H1 (cell line): ENCODE results near the gene MEN1. TPM values are rescaled to one million over a fixed set of nuclear protein-coding genes. Genes with fewer than 3 reads are reported as not detected.

ENCODE experiments used
- CTCF ChIA-PET: fragments of 300-600 bp; sonication (Branson Sonifier 250); formaldehyde crosslinking; loops from one replicate; lab custom pipeline; 2021; ENCODE audit not compliant: partially characterized antibody; lab: Charles Lee
- POLR2A ChIA-PET: fragments of 300-600 bp; sonication (Branson Sonifier 250); formaldehyde crosslinking; loops from one replicate; lab custom pipeline; 2021; ENCODE audit warnings: inconsistent platforms; ENCODE audit not compliant: partially characterized antibody; lab: Charles Lee
- DNase-seq, 2 experiments: peaks; one replicate each; pipeline versions ENCODE4 v3.0.0 to v3.0.0-alpha.2; 2010 to 2022; ENCODE audit warnings: low spot score in 2 of 2, low read depth in 1 of 2, mixed read lengths in 1 of 2
- FAIRE-seq: peaks from 2 replicates; lab custom pipeline; 2011; peaks lifted over from hg19 to GRCh38; lab: Jason Lieb, UNC
- H2AFZ ChIP-seq: 2 replicates; pipeline ENCODE4 v1.8.1; 2012; ENCODE audit warnings: low read length, inconsistent platforms
- H2AK5ac ChIP-seq: 2 replicates; pipeline ENCODE4 v1.6.1; 2013; ENCODE audit warnings: low read depth, low read length
- H2BK120ac ChIP-seq: replicated peaks from 2 replicates; pipeline ENCODE3; 2013; ENCODE audit warnings: low read depth, low read length, inconsistent platforms
- H2BK12ac ChIP-seq: 2 replicates; pipeline ENCODE4 v1.6.1; 2013; ENCODE audit warnings: low read depth, low read length
- H2BK15ac ChIP-seq: 2 replicates; pipeline ENCODE4 v1.6.1; 2013; ENCODE audit warnings: low read length
- H2BK20ac ChIP-seq: 2 replicates; pipeline ENCODE4 v1.6.1; 2013; ENCODE audit warnings: low read length
- H2BK5ac ChIP-seq: 2 replicates; pipeline ENCODE4 v1.6.1; 2013; ENCODE audit warnings: low read depth, low read length
- H3K14ac ChIP-seq: 2 replicates; pipeline ENCODE4 v1.6.1; 2013; ENCODE audit warnings: inconsistent platforms; ENCODE audit not compliant: insufficient read length
- H3K18ac ChIP-seq: 2 replicates; pipeline ENCODE4 v1.6.1; 2013; ENCODE audit warnings: low read length; ENCODE audit errors: extremely low read depth
- H3K23ac ChIP-seq: 2 replicates; pipeline ENCODE4 v1.6.1; 2013; ENCODE audit warnings: inconsistent platforms; ENCODE audit not compliant: insufficient read length
- H3K23me2 ChIP-seq: 2 replicates; pipeline ENCODE4 v1.6.1; 2013; ENCODE audit warnings: low read depth, low read length
- H3K27ac ChIP-seq: 2 replicates; pipeline ENCODE4 v1.6.1; 2011; ENCODE audit warnings: low read depth, low read length, inconsistent platforms
- H3K27me3 ChIP-seq, 4 experiments: replicated peaks in 1 of 4; 1 replicate in 1 of 4; 2 replicates in 3 of 4; pipeline versions ENCODE4 v1.6.1 to v1.8.1; 2011 to 2013; ENCODE audit warnings: low read length in 3 of 4, mild to moderate bottlenecking in 3 of 4, inconsistent platforms in 2 of 4, mixed read lengths in 2 of 4, moderate library complexity in 1 of 4; ENCODE audit not compliant: control insufficient read depth in 3 of 4, insufficient read depth in 3 of 4; ENCODE audit errors: extremely low read depth in 1 of 4
- H3K36me3 ChIP-seq, 4 experiments: 2 replicates each; pipeline versions ENCODE4 v1.6.1 to v1.8.1; 2011 to 2013; ENCODE audit warnings: mild to moderate bottlenecking in 4 of 4, low read length in 3 of 4, moderate library complexity in 2 of 4, control low read depth in 1 of 4, inconsistent platforms in 1 of 4; ENCODE audit not compliant: insufficient read depth in 4 of 4, control insufficient read depth in 2 of 4
- H3K4ac ChIP-seq: replicated peaks from 2 replicates; pipeline ENCODE3; 2013; ENCODE audit warnings: low read length, low read depth, mixed read lengths, inconsistent platforms; ENCODE audit not compliant: insufficient read length
- H3K4me1 ChIP-seq, 4 experiments: replicated peaks in 1 of 4; 1 replicate in 1 of 4; 2 replicates in 3 of 4; pipeline versions ENCODE4 v1.6.1 to v1.8.1; 2011 to 2013; ENCODE audit warnings: low read length in 3 of 4, inconsistent platforms in 2 of 4, mixed read lengths in 1 of 4; ENCODE audit not compliant: insufficient read depth in 4 of 4, control insufficient read depth in 3 of 4
- H3K4me2 ChIP-seq, 2 experiments: 2 replicates each; pipeline versions ENCODE4 v1.6.1 to v1.8.1; 2011 to 2013; ENCODE audit warnings: low read depth in 2 of 2, low read length in 2 of 2, control low read depth in 1 of 2, inconsistent platforms in 1 of 2, mild to moderate bottlenecking in 1 of 2; ENCODE audit not compliant: insufficient read depth in 1 of 2
- H3K4me3 ChIP-seq, 4 experiments: fragments of 200-600, 300-600 bp in 1 of 4; sonication (generic), shearing (Covaris generic), sonication (Bioruptor Twin) in 1 of 4; 2 replicates each; pipeline versions ENCODE4 v1.5.1 to v1.8.1; 2011 to 2016; ENCODE audit warnings: low read length in 4 of 4, low read depth in 3 of 4, control low read depth in 2 of 4, inconsistent platforms in 2 of 4, mild to moderate bottlenecking in 2 of 4, mixed read lengths in 1 of 4, moderate library complexity in 1 of 4; ENCODE audit not compliant: insufficient read depth in 2 of 4; ENCODE audit errors: extremely low read depth in 1 of 4
- H3K56ac ChIP-seq: replicated peaks from 2 replicates; pipeline ENCODE3; 2013; ENCODE audit warnings: low read depth, mild to moderate bottlenecking, mixed read lengths, low read length, inconsistent platforms; ENCODE audit not compliant: insufficient read length
- H3K79me1 ChIP-seq: 2 replicates; pipeline ENCODE4 v1.6.1; 2013; ENCODE audit warnings: low read depth, low read length, control low read depth
- H3K79me2 ChIP-seq, 2 experiments: 2 replicates each; pipeline versions ENCODE4 v1.6.1 to v1.8.1; 2012 to 2013; ENCODE audit warnings: low read length in 2 of 2, mild to moderate bottlenecking in 2 of 2, inconsistent platforms in 1 of 2; ENCODE audit not compliant: insufficient read depth in 2 of 2, control insufficient read depth in 1 of 2
- H3K9ac ChIP-seq, 4 experiments: replicated peaks in 1 of 4; 1 replicate in 1 of 4; 2 replicates in 3 of 4; pipeline versions ENCODE4 v1.6.1 to v1.8.1; 2011 to 2013; ENCODE audit warnings: low read depth in 3 of 4, low read length in 3 of 4, control low read depth in 2 of 4, mild to moderate bottlenecking in 2 of 4, moderate library complexity in 2 of 4, inconsistent platforms in 1 of 4; ENCODE audit errors: extremely low read depth in 1 of 4
- H3K9me3 ChIP-seq, 2 experiments: 2 replicates each; pipeline versions ENCODE4 v1.6.1 to v1.8.1; 2012 to 2013; ENCODE audit warnings: mild to moderate bottlenecking in 2 of 2, moderate library complexity in 2 of 2, control low read depth in 1 of 2, inconsistent platforms in 1 of 2, low read depth in 1 of 2, low read length in 1 of 2, mixed read lengths in 1 of 2; ENCODE audit not compliant: insufficient read depth in 2 of 2
- H4K20me1 ChIP-seq, 2 experiments: replicated peaks in 1 of 2; 2 replicates each; pipeline versions ENCODE3 to v1.8.1; 2011 to 2013; ENCODE audit warnings: inconsistent platforms in 2 of 2, low read length in 2 of 2, mild to moderate bottlenecking in 1 of 2; ENCODE audit not compliant: insufficient read depth in 2 of 2, control insufficient read depth in 1 of 2
- H4K5ac ChIP-seq: 2 replicates; pipeline ENCODE4 v1.6.1; 2013; ENCODE audit warnings: low read length, low read depth, mixed read lengths, inconsistent platforms; ENCODE audit not compliant: insufficient read length
- H4K8ac ChIP-seq: 2 replicates; pipeline ENCODE4 v1.8.0; 2013; ENCODE audit warnings: mild to moderate bottlenecking, moderate library complexity, low read length, inconsistent platforms; ENCODE audit not compliant: insufficient read depth; ENCODE audit errors: extremely low read depth
- H4K91ac ChIP-seq: replicated peaks from 2 replicates; pipeline ENCODE3; 2013; ENCODE audit warnings: low read length, mixed read lengths, inconsistent platforms; ENCODE audit not compliant: insufficient read length
- BCL11A ChIP-seq, 2 experiments: IDR thresholded peaks; one replicate each; pipeline ENCODE4 v1.6.1; 2011; ENCODE audit warnings: low read depth in 2 of 2, low read length in 2 of 2, mild to moderate bottlenecking in 2 of 2
- CREB1 ChIP-seq: IDR thresholded peaks from 2 replicates; pipeline ENCODE4 v1.6.1; 2012; ENCODE audit warnings: inconsistent platforms
- HDAC6 ChIP-seq: IDR thresholded peaks from one replicate; pipeline ENCODE4 v1.7.1; 2012; ENCODE audit warnings: low read depth, mild to moderate bottlenecking, inconsistent platforms, low read length, moderate library complexity
- NANOG ChIP-seq: IDR thresholded peaks from 2 replicates; pipeline ENCODE4 v1.6.1; 2011; ENCODE audit warnings: low read length, low read depth, mild to moderate bottlenecking, inconsistent platforms; ENCODE audit not compliant: insufficient read depth, poor library complexity, severe bottlenecking
- RAD21 ChIP-seq, 2 experiments: IDR thresholded peaks in 1 of 2; conservative IDR thresholded peaks in 1 of 2; 2 replicates each; pipeline ENCODE4 v1.6.1; 2011; ENCODE audit warnings: low read depth in 2 of 2, low read length in 2 of 2, improper control_type of control experiment in 1 of 2, inconsistent platforms in 1 of 2, mild to moderate bottlenecking in 1 of 2, moderate library complexity in 1 of 2
- RNF2 ChIP-seq: fragments of 200-900, 300-1000 bp; sonication (generic); IDR thresholded peaks from 2 replicates; pipeline ENCODE4 v1.7.1; 2016; ENCODE audit warnings: borderline replicate concordance, low read depth, mild to moderate bottlenecking, antibody characterized with exemption, low read length; ENCODE audit not compliant: poor library complexity, severe bottlenecking; ENCODE audit errors: missing control alignments
- WGBS, 2 experiments: shearing (Covaris generic) in 1 of 2; methylation state at CpG; one replicate each; pipeline versions ENCODE4 v1.1.6 to v1.1.7; 2013 to 2015; ENCODE audit warnings: low lambda C conversion rate in 2 of 2, mixed read lengths in 2 of 2, inconsistent platforms in 1 of 2, low coverage in 1 of 2, missing lambda C conversion rate in 1 of 2; ENCODE audit not compliant: insufficient replicate concordance in 2 of 2, insufficient coverage in 1 of 2, insufficient read length in 1 of 2; ENCODE audit errors: extremely low coverage in 1 of 2, missing lambda C conversion rate in 1 of 2; 5-methylcytosine and 5-hydroxymethylcytosine counted together
- polyA plus RNA-seq, 7 experiments: library from polyadenylated mRNA; depleted of rRNA in 3 of 7; stranded (reverse) in 5 of 7; unstranded in 2 of 7; fragments of >200 nt in 5 of 7; fragments of 200-250 nt in 2 of 7; gene quantifications; 1 replicate in 5 of 7; 2 replicates in 1 of 7; 4 replicates in 1 of 7; pipeline versions ENCODE4 v1.2.1 to v1.2.3, GENCODE V29; 2011 to 2013; ENCODE audit warnings: missing spikeins in 2 of 7, mixed read lengths in 2 of 7
- total RNA-seq: library from RNA; stranded (reverse); fragmentation: NEBNext Ultra II Directional; extraction: Animal tissue kit (Norgen Biotek cat#: 25700); gene quantifications from 2 replicates; pipeline ENCODE4 v1.2.1, GENCODE V29; 2021

The MEN1 gene
- total and polyA plus RNA-seq, 2 of the 8 experiments (the other 6 are each of a cell fraction or from before 2014, with no cell fraction given): 47.2 to 56.3 TPM

DNA sequence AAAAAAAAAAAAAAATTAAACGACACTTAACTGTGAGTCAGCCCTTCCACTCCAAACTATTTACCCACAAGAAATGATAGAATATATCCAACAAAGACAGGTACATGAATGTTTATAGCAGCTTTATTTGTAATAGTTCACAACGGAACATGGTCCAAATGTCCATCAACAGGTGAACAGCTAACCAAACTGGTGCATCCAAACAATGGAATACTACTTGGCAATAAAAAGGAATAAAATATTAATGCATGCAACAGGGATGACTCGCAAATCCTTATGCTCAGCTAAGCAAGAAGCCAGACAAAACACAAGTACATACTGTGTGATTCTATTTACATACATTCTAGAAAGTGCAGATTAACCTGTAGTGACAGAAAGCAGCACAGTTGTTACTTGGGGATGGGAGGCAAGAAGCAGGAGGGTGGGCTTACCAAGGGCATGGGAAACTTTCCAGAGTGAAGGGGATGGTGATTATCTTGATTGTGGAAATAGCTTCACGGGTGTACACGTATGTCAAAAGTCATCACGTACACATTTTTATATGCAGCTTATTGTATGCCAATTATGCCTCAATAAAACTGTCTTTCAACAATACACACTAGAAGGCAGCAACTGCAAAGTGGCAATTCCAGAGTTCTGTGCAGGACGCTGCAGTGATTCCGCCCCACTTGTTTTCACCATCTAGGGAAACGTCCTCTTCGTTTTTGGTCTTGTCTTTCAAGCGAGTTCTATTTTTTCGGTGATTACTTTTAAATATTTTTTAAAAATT, 25.4 kb downstream of the MEN1 start:
- no peak overlapping the region for H3K23ac ChIP-seq
- no peak for FAIRE-seq
- no peak for TF ChIP-seq RAD21 (IDR thresholded peaks at IDR 0.05 in 1 of 2, conservative IDR thresholded peaks at IDR 0.05 in 1 of 2; ENCODE audit: low read depth in 2 of 2, low read length in 2 of 2)
- no peak for TF ChIP-seq CREB1
- no peak for TF ChIP-seq NANOG
- TF ChIP-seq HDAC6: no peak
- no peak for TF ChIP-seq BCL11A (IDR thresholded peaks at IDR 0.05; ENCODE audit: low read depth in 2 of 2, low read length in 2 of 2)
- TF ChIP-seq RNF2: no peak
- no peaks in the 10 kb centered on the region for H3K23me2 ChIP-seq
- H3K36me3 ChIP-seq: no peaks in the 10 kb centered on the region
- no peak overlapping the region for H2BK12ac ChIP-seq
- no peaks in the 10 kb centered on the region for H3K27me3 ChIP-seq
- no peak overlapping the region for H4K8ac ChIP-seq
- H3K14ac ChIP-seq: no peak overlapping the region
- no peak overlapping the region for H4K5ac ChIP-seq
- ChIA-PET CTCF (interaction anchor here (0.7 to 5.2 kb wide), 10 partner anchors 9 to 82 kb away, joined by 3 to 31 read pairs (median 4); partner anchors contain the start of genes CDC42BPG and MAP4K2), POLR2A (interaction anchor here (1.2 to 1.9 kb wide), 5 partner anchors 10 to 25 kb away, joined by 4 to 9 read pairs (median 5); partner anchors contain the start of gene PYGM)
- no peaks in the 10 kb centered on the region for H3K4me1 ChIP-seq
- no peak overlapping the region for H4K91ac ChIP-seq
- no peak overlapping the region for H3K18ac ChIP-seq
- H3K79me1 ChIP-seq: no peaks in the 10 kb centered on the region
- DNase-seq: no peak
- H2AFZ ChIP-seq: no peak overlapping the region
- no peak overlapping the region for H2BK15ac ChIP-seq
- no peak overlapping the region for H2BK120ac ChIP-seq
- H3K4me3 ChIP-seq: no peak overlapping the region
- no peaks in the 10 kb centered on the region for H3K79me2 ChIP-seq
- H2BK5ac ChIP-seq: no peak overlapping the region
- H3K9ac ChIP-seq: no peak overlapping the region
- H3K27ac ChIP-seq: no peak overlapping the region
- H3K56ac ChIP-seq: no peak overlapping the region
- H3K4ac ChIP-seq: no peak overlapping the region
- H3K9me3 ChIP-seq: no peaks in the 10 kb centered on the region
- H2AK5ac ChIP-seq: no peak overlapping the region
- WGBS, 2 experiments: 90% methylated on average over 12 of the region's 12 CpGs; no CpG with 5 or more reads in 1 of the 2 experiments
- peaks cover 0 to 3% of the 10 kb centered on the region in 2 experiments for H4K20me1 ChIP-seq
- no peak overlapping the region for H2BK20ac ChIP-seq
- no peak overlapping the region for H3K4me2 ChIP-seq
